Measurements from ENCODE around the gene UBE2B. TPM values are rescaled to one million over a fixed set of nuclear protein-coding genes. Genes with fewer than 3 reads are reported as not detected.

Gene UBE2B
- total and polyA plus RNA-seq, 10 of the 15 experiments (the other 5 are each of a cell fraction or from before 2014, with no cell fraction given) = 10.8 to 179 (median 61.3) TPM

- Histone ChIP-seq H2AFZ (ENCODE audit: control insufficient read depth, low read depth, low read length) (no peak overlapping the region), H4K20me1 (ENCODE audit: control insufficient read depth, insufficient read depth) (no peaks in the 10 kb centered on the region), H3K4me3 (no peak overlapping the region), H3K79me2 (ENCODE audit: control insufficient read depth, insufficient read depth, low read length) (no peaks in the 10 kb centered on the region), H3K9me3 (replicated peaks; ENCODE audit: control insufficient read depth, insufficient read depth, low read length) (no peaks in the 10 kb centered on the region), H3K4me2 (ENCODE audit: control insufficient read depth, insufficient read depth) (no peak overlapping the region), H3K36me3 (ENCODE audit: control insufficient read depth in 2 of 2, insufficient read depth in 2 of 2, low read length in 1 of 2) (no peaks in the 10 kb centered on the region), H3K27me3 (replicated peaks in 1 of 2; ENCODE audit: control insufficient read depth in 2 of 2, insufficient read depth in 2 of 2, low read length in 1 of 2) (no peaks in the 10 kb centered on the region), H3K27ac (ENCODE audit: control insufficient read depth, insufficient read depth) (no peak overlapping the region), H3K9ac (ENCODE audit: control insufficient read depth, insufficient read depth, low read length) (no peak overlapping the region), H3K4me1 (ENCODE audit: control insufficient read depth, insufficient read depth, low read length) (no peaks in the 10 kb centered on the region)
- in situ Hi-C loops (cut with MboI) (no loop called here), intact Hi-C loops (cut with micrococcal nuclease; ENCODE audit: unreplicated experiment) (no loop called here)
- no peak for DNase-seq (ENCODE audit: low read depth, low spot score)
- RAD21 ChIA-PET (ENCODE audit: unreplicated experiment) = no interaction called here
- no peak for FAIRE-seq
- no peak for ATAC-seq
- CTCF ChIA-PET = interaction anchor here (0.7 kb wide), 1 partner anchor 155 kb away, joined by 4 read pairs; no protein-coding TSS in a partner anchor
- POLR2A ChIA-PET = no interaction called here
- SMC1A ChIA-PET (ENCODE audit: uncharacterized antibody, unreplicated experiment) = no interaction called here
- 62% methylated on average over 7 of the region's 7 CpGs for WGBS (ENCODE audit: insufficient coverage, insufficient replicate concordance, low lambda C conversion rate, missing lambda C conversion rate)
- TF ChIP-seq NR2C1 (IDR thresholded peaks at IDR 0.05) = no peak
- no TSS peak for BruUV-seq (replicated peaks)
Measured at GRCh38 chr5:134422791-134423365, 51.5 kb downstream of the UBE2B start.

- ATAC-seq = no peak
- TF ChIP-seq YY1 (IDR thresholded peaks at IDR 0.05; ENCODE audit: low read depth, low read length) (no peak), PAX8 (IDR thresholded peaks at IDR 0.05) (no peak), SIX5 (IDR thresholded peaks at IDR 0.05; ENCODE audit: low read depth, low read length, severe bottlenecking) (no peak), ZNF687 (IDR thresholded peaks at IDR 0.05) (no peak), JUNB (IDR thresholded peaks at IDR 0.05) (no peak), NBN (IDR thresholded peaks at IDR 0.05) (no peak), MYC (IDR thresholded peaks at IDR 0.05; ENCODE audit: insufficient read depth, insufficient read length, insufficient replicate concordance, low read length, severe bottlenecking) (no peak), EZH2 (IDR thresholded peaks at IDR 0.05; ENCODE audit: borderline replicate concordance, control insufficient read depth, low read depth, low read length) (no peak), WRNIP1 (IDR thresholded peaks at IDR 0.05; ENCODE audit: borderline replicate concordance, low read depth, low read length) (no peak), FOS (IDR thresholded peaks at IDR 0.05; ENCODE audit: borderline replicate concordance, extremely low read depth, insufficient read length) (no peak)
Measured at GRCh38 chr5:134423376-134423775, 52.0 kb downstream of the UBE2B start.

More at GRCh38 chr5:134423376-134423775, 52.0 kb downstream of the UBE2B start:
- no peaks in the 10 kb centered on the region for H3K79me2 ChIP-seq (ENCODE audit: control insufficient read depth, insufficient read depth, low read length)
- ChIA-PET RAD21 (ENCODE audit: unreplicated experiment) (no interaction called here), CTCF (interaction anchor here (0.7 to 1.4 kb wide), 2 partner anchors 12 to 154 kb away, joined by 3 to 4 read pairs; partner anchors contain the start of gene CDKN2AIPNL), POLR2A (no interaction called here), SMC1A (ENCODE audit: uncharacterized antibody, unreplicated experiment) (no interaction called here)
- H3K9me3 ChIP-seq (replicated peaks; ENCODE audit: control insufficient read depth, insufficient read depth, low read length) = no peaks in the 10 kb centered on the region
- H3K4me3 ChIP-seq = no peak overlapping the region
- H2AFZ ChIP-seq (ENCODE audit: control insufficient read depth, low read depth, low read length) = no peak overlapping the region
- FAIRE-seq (no peak), DNase-seq (ENCODE audit: low read depth, low spot score) (no peak)
- H3K27ac ChIP-seq (ENCODE audit: control insufficient read depth, insufficient read depth) = no peak overlapping the region
- no peaks in the 10 kb centered on the region for H4K20me1 ChIP-seq (ENCODE audit: control insufficient read depth, insufficient read depth)
- H3K9ac ChIP-seq (ENCODE audit: control insufficient read depth, insufficient read depth, low read length) = no peak overlapping the region
- in situ Hi-C loops (cut with MboI) = no loop called here
- H3K4me1 ChIP-seq (ENCODE audit: control insufficient read depth, insufficient read depth, low read length) = no peaks in the 10 kb centered on the region
- no peaks in the 10 kb centered on the region for H3K27me3 ChIP-seq (replicated peaks in 1 of 2; ENCODE audit: control insufficient read depth in 2 of 2, insufficient read depth in 2 of 2, low read length in 1 of 2)
- BruUV-seq (replicated peaks) = no TSS peak
- 82% methylated on average over 2 of the region's 2 CpGs for WGBS (ENCODE audit: insufficient coverage, insufficient replicate concordance, low lambda C conversion rate, missing lambda C conversion rate)
- intact Hi-C loops (cut with micrococcal nuclease; ENCODE audit: unreplicated experiment) = no loop called here
- no peak overlapping the region for H3K4me2 ChIP-seq (ENCODE audit: control insufficient read depth, insufficient read depth)
- H3K36me3 ChIP-seq (ENCODE audit: control insufficient read depth in 2 of 2, insufficient read depth in 2 of 2, low read length in 1 of 2) = no peaks in the 10 kb centered on the region

All from GM12878 (cell line).